SH-SY5Y (cell line): ENCODE results near the gene RHEBL1.

ENCODE experiments used
- GATA2 ChIP-seq: IDR thresholded peaks from 2 replicates; pipeline ENCODE4 v1.6.1; 2011; ENCODE audit warnings: mild to moderate bottlenecking, low read depth, low read length
- GATA3 ChIP-seq: IDR thresholded peaks from 2 replicates; pipeline ENCODE4 v1.6.1; 2011; ENCODE audit warnings: low read depth, mild to moderate bottlenecking, low read length, moderate library complexity

DNA sequence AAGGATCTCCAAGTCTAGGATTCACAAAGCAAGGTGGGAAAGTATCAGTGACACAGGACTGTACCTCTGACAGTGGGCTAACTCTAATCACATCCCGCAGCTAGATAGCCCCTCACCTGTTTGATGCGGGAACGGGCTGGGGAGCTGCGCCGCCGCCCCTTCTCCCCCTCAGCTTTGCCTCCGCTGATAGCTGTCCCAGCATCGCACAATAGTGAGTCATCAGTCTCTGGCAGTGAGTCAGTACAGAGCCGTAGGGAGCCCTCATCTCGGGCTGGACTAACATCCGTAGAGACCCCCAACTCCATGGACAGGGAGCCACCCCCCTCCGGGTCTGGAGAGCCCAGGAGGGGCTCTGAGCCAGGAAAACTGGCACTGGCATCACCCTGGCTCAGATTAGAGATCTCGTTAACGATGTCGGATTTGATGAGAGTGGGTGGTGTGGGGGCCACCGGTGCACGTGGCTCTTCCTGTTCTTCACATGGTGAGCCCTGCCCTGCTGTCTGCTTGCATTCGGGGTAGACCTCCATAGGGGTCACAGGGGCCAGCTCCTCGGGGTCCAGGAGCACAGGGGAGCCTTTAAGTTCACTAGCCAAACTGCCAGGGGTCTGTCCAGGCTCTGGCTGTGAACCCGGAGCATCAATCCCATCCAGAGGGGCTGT, 20.1 kb downstream of the RHEBL1 start:
- TF ChIP-seq GATA3 (no peak), GATA2 (no peak)
